Measurements from ENCODE around the gene PEX13.

DNA sequence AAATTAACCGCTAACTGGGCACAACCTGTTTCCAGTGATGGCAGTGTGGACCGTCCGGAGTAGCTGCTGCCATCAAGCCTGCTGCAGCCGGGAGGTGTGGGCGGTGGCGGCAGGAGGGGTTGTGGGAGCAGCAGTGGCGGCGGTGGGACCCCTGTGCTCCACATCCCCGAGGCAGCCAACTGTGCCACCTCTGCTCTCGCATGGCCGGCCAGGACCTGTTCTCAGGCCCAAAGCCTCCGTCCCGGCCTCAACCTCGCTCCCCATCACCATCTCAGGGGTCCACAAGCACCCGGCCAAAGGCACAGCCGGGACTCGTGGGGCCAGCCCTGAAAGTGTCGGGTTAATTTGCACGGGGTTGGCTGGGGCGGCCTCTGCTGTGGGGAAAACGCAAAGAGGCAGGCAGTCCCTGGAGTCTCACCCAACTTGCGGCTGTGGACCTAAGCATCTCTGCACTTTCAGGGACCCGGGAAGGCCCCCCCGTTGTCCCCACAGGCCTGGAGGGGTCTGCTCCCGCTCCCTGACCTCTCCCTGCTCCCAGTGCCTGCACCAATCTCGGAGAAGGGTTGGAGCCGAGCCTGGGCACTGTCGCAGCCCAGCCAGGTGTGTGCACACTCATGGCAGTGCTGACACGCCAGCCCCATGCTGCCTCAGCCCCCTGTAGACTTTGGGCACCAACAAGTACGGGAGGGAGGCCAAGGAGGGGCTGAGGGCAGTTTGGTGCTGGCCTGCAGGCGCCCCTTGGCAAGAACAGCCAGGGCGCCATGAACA, 44.4 kb upstream of the PEX13 start:
- no peak for TF ChIP-seq RAD21 (IDR thresholded peaks at IDR 0.05; ENCODE audit: low read depth)
- TF ChIP-seq NFIC (IDR thresholded peaks at IDR 0.05) = no peak
- TF ChIP-seq, protein P1, sequence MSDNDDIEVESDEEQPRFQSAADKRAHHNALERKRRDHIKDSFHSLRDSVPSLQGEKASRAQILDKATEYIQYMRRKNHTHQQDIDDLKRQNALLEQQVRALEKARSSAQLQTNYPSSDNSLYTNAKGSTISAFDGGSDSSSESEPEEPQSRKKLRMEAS (IDR thresholded peaks at IDR 0.05) = no peak
- TF ChIP-seq, protein P2, sequence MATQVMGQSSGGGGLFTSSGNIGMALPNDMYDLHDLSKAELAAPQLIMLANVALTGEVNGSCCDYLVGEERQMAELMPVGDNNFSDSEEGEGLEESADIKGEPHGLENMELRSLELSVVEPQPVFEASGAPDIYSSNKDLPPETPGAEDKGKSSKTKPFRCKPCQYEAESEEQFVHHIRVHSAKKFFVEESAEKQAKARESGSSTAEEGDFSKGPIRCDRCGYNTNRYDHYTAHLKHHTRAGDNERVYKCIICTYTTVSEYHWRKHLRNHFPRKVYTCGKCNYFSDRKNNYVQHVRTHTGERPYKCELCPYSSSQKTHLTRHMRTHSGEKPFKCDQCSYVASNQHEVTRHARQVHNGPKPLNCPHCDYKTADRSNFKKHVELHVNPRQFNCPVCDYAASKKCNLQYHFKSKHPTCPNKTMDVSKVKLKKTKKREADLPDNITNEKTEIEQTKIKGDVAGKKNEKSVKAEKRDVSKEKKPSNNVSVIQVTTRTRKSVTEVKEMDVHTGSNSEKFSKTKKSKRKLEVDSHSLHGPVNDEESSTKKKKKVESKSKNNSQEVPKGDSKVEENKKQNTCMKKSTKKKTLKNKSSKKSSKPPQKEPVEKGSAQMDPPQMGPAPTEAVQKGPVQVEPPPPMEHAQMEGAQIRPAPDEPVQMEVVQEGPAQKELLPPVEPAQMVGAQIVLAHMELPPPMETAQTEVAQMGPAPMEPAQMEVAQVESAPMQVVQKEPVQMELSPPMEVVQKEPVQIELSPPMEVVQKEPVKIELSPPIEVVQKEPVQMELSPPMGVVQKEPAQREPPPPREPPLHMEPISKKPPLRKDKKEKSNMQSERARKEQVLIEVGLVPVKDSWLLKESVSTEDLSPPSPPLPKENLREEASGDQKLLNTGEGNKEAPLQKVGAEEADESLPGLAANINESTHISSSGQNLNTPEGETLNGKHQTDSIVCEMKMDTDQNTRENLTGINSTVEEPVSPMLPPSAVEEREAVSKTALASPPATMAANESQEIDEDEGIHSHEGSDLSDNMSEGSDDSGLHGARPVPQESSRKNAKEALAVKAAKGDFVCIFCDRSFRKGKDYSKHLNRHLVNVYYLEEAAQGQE (IDR thresholded peaks at IDR 0.05; ENCODE audit: low read depth) = no peak
- TF ChIP-seq CEBPB (IDR thresholded peaks at IDR 0.05) = no peak
- no peak for TF ChIP-seq EP300 (IDR thresholded peaks at IDR 0.05; ENCODE audit: borderline replicate concordance)
- TF ChIP-seq EGR1 (IDR thresholded peaks at IDR 0.05) = no peak
- TF ChIP-seq YY1 (IDR thresholded peaks at IDR 0.05; ENCODE audit: low read depth) = no peak
- TF ChIP-seq FOXM1 (IDR thresholded peaks at IDR 0.05; ENCODE audit: borderline replicate concordance, low read depth) = no peak
- no peak for TF ChIP-seq TAF1 (IDR thresholded peaks at IDR 0.05; ENCODE audit: low read depth)
- TF ChIP-seq, protein P3, sequence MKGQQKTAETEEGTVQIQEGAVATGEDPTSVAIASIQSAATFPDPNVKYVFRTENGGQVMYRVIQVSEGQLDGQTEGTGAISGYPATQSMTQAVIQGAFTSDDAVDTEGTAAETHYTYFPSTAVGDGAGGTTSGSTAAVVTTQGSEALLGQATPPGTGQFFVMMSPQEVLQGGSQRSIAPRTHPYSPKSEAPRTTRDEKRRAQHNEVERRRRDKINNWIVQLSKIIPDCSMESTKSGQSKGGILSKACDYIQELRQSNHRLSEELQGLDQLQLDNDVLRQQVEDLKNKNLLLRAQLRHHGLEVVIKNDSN (IDR thresholded peaks at IDR 0.05) = no peak
- TF ChIP-seq TCF12 (IDR thresholded peaks at IDR 0.05; ENCODE audit: low read depth) = no peak
